B cell (primary cell): Measurements from ENCODE around the gene NDRG3. TPM values are rescaled to one million over a fixed set of nuclear protein-coding genes. Genes with fewer than 3 reads are reported as not detected.

ENCODE experiments used
- ATAC-seq: fragments of 200-7000 bp; cut with Tn5 transposase; one replicate; pipeline ENCODE4 v1.10.0; 2021; ENCODE audit warnings: low read depth, mild to moderate bottlenecking, moderate number of reproducible peaks, moderate library complexity
- CTCF ChIA-PET: fragments of 350-600 bp; sonication (Branson Sonifier 250); formaldehyde crosslinking; loops from one replicate; lab custom pipeline; 2021; ENCODE audit warnings: antibody characterized with exemption, inconsistent platforms; lab: Charles Lee
- POLR2A ChIA-PET: fragments of 350-600 bp; sonication (Branson Sonifier 250); formaldehyde crosslinking; loops from one replicate; lab custom pipeline; 2021; ENCODE audit warnings: antibody characterized with exemption; lab: Charles Lee
- DNase-seq: peaks from one replicate; pipeline ENCODE4 v3.0.0; 2013
- H2AFZ ChIP-seq: 2 replicates; pipeline ENCODE4 v1.6.1; 2012; ENCODE audit warnings: mild to moderate bottlenecking, low read depth, low read length; ENCODE audit not compliant: insufficient read depth, poor library complexity, severe bottlenecking
- H3K27ac ChIP-seq, 2 donors: 1 replicate in 1 of 2; 2 replicates in 1 of 2; pipeline ENCODE4 v1.5.1; 2012 to 2013; ENCODE audit warnings: low read length in 2 of 2, mild to moderate bottlenecking in 2 of 2, moderate library complexity in 1 of 2
- H3K27me3 ChIP-seq, 4 experiments: fragments of 200-600 bp in 1 of 4; sonication (generic) in 1 of 4; replicated peaks in 1 of 4; 1 replicate in 2 of 4; 2 replicates in 2 of 4; pipeline versions ENCODE4 v1.6.1 to v1.7.0; 2013 to 2016; ENCODE audit warnings: low read length in 3 of 4, mild to moderate bottlenecking in 2 of 4, mixed read lengths in 1 of 4, moderate library complexity in 1 of 4; ENCODE audit not compliant: insufficient read depth in 4 of 4, control insufficient read depth in 3 of 4; ENCODE audit errors: control extremely low read depth in 1 of 4
- H3K36me3 ChIP-seq, 2 experiments: replicated peaks in 1 of 2; 1 replicate in 1 of 2; 2 replicates in 1 of 2; pipeline versions ENCODE4 v1.6.1 to v1.7.1; 2013; ENCODE audit warnings: low read length in 1 of 2; ENCODE audit not compliant: insufficient read depth in 2 of 2, control insufficient read depth in 1 of 2; ENCODE audit errors: control extremely low read depth in 1 of 2, extremely low read depth in 1 of 2
- H3K4me1 ChIP-seq, 2 donors: fragments of 200-600 bp in 1 of 2; sonication (generic) in 1 of 2; 1 replicate in 1 of 2; 2 replicates in 1 of 2; pipeline versions ENCODE4 v1.5.1 to v1.6.1; 2013 to 2017; ENCODE audit warnings: low read length in 2 of 2; ENCODE audit not compliant: control insufficient read depth in 2 of 2, insufficient read depth in 2 of 2
- H3K4me2 ChIP-seq: replicated peaks from 2 replicates; pipeline ENCODE3; 2012; ENCODE audit warnings: mild to moderate bottlenecking, low read depth, low read length; ENCODE audit not compliant: poor library complexity, severe bottlenecking
- H3K4me3 ChIP-seq, 5 experiments: fragments of 200-600 bp in 1 of 5; sonication (generic) in 1 of 5; 1 replicate in 3 of 5; 2 replicates in 2 of 5; pipeline versions ENCODE4 v1.5.1 to v1.7.0; 2011 to 2016; ENCODE audit warnings: low read length in 4 of 5, mild to moderate bottlenecking in 4 of 5, low read depth in 2 of 5, control low read depth in 1 of 5, moderate library complexity in 1 of 5; ENCODE audit not compliant: insufficient read depth in 1 of 5; ENCODE audit errors: control extremely low read depth in 1 of 5, extremely low read depth in 1 of 5
- H3K79me2 ChIP-seq: fragments of 200-600 bp; sonication (generic); one replicate; pipeline ENCODE4 v1.6.0; 2016; ENCODE audit warnings: low read length; ENCODE audit not compliant: control insufficient read depth, insufficient read depth
- H3K9ac ChIP-seq: fragments of 200-600 bp; sonication (generic); 2 replicates; pipeline ENCODE4 v1.6.1; 2017; ENCODE audit warnings: mild to moderate bottlenecking, low read length, moderate library complexity
- H3K9me3 ChIP-seq, 3 donors: one replicate each; pipeline versions ENCODE4 v1.6.1 to v1.7.1; 2013; ENCODE audit warnings: low read length in 2 of 3; ENCODE audit not compliant: control insufficient read depth in 2 of 3, insufficient read depth in 1 of 3; ENCODE audit errors: control extremely low read depth in 1 of 3
- H4K20me1 ChIP-seq: 2 replicates; pipeline ENCODE4 v1.6.0; 2012; ENCODE audit warnings: mild to moderate bottlenecking, low read length; ENCODE audit not compliant: insufficient read depth, control insufficient read depth, poor library complexity, severe bottlenecking
- H3K27ac Mint-ChIP-seq: one replicate; pipeline ENCODE4 v1.8.0; 2021; ENCODE audit warnings: mixed read lengths
- H3K27me3 Mint-ChIP-seq: one replicate; pipeline ENCODE4 v1.8.0; 2021; ENCODE audit warnings: mixed read lengths
- H3K4me1 Mint-ChIP-seq: one replicate; pipeline ENCODE4 v1.8.0; 2021; ENCODE audit warnings: mixed read lengths
- H3K4me3 Mint-ChIP-seq: one replicate; pipeline ENCODE4 v1.8.0; 2021; ENCODE audit warnings: mixed read lengths
- H3K9me3 Mint-ChIP-seq: one replicate; pipeline ENCODE4 v1.8.0; 2022; ENCODE audit warnings: mixed read lengths; ENCODE audit not compliant: insufficient read depth
- EZH2 ChIP-seq: IDR thresholded peaks from 2 replicates; pipeline ENCODE4 v1.6.1; 2012; ENCODE audit warnings: borderline replicate concordance, low read depth, mild to moderate bottlenecking, moderate library complexity, low read length; ENCODE audit not compliant: insufficient read depth, poor library complexity, severe bottlenecking
- WGBS: methylation state at CpG from one replicate; pipeline ENCODE4 v1.1.5; 2013; ENCODE audit warnings: missing lambda C conversion rate; ENCODE audit not compliant: insufficient coverage; 5-methylcytosine and 5-hydroxymethylcytosine counted together
- intact Hi-C: fragments of 100-400 bp; cut with micrococcal nuclease; formaldehyde crosslinking; loops from one replicate; pipeline ENCODE4 v1.10.0; 2022
- polyA plus RNA-seq: library from polyadenylated mRNA; depleted of rRNA; stranded (reverse); fragments of >200 nt; gene quantifications from 2 replicates; pipeline ENCODE4 v1.2.3, GENCODE V29; 2012
- total RNA-seq, 2 donors: library from RNA; stranded (reverse); fragments of 120-200 nt in 1 of 2; gene quantifications; 1 replicate in 1 of 2; 2 replicates in 1 of 2; pipeline versions ENCODE4 v1.2.3 to v1.2.4, GENCODE V29; 2013 to 2022
- TF ChIP-seq, protein P1 (sequence below): fragments of 200-600 bp; IDR thresholded peaks from one replicate; pipeline ENCODE4 v1.8.0; 2022; ENCODE audit warnings: antibody characterized with exemption, mild to moderate bottlenecking

NDRG3 gene
- total and polyA plus RNA-seq, 2 donors (not counting 1 experiment from before 2014, with no cell fraction given), result 15.7 to 26.1 TPM

GRCh38 chr20:36658300-36658699, 87.6 kb downstream of the NDRG3 start:
- WGBS, result no CpG with 5 or more reads among the region's 3 CpGs
- intact Hi-C loops, result no loop called here
- H3K4me3 Mint-ChIP-seq, result no peak overlapping the region

GRCh38 chr20:36656733-36657132, 89.2 kb downstream of the NDRG3 start:
- Histone ChIP-seq H3K9me3 (no peaks in the 10 kb centered on the region), H3K4me2 (no peak overlapping the region), H3K27ac (no peak overlapping the region), H3K79me2 (no peaks in the 10 kb centered on the region), H4K20me1 (no peaks in the 10 kb centered on the region), H3K36me3 (peaks cover 2 to 27% of the 10 kb centered on the region in 2 experiments), H3K4me1 (no peaks in the 10 kb centered on the region), H3K27me3 (no peaks in the 10 kb centered on the region), H3K4me3 (no peak overlapping the region), H3K9ac (no peak overlapping the region), H2AFZ (no peak overlapping the region)
- ChIA-PET CTCF (interaction anchor here (1.3 kb wide), 1 partner anchor 9 kb away, joined by 4 read pairs; no protein-coding TSS in a partner anchor), POLR2A (no interaction called here)
- 100% methylated on average over 2 of the region's 4 CpGs for WGBS
- Mint-ChIP-seq H3K4me3 (no peak overlapping the region), H3K4me1 (no peaks in the 10 kb centered on the region), H3K9me3 (no peaks in the 10 kb centered on the region), H3K27ac (no peak overlapping the region), H3K27me3 (no peaks in the 10 kb centered on the region)
- ATAC-seq (no peak), DNase-seq (no peak)
- TF ChIP-seq, protein P1, sequence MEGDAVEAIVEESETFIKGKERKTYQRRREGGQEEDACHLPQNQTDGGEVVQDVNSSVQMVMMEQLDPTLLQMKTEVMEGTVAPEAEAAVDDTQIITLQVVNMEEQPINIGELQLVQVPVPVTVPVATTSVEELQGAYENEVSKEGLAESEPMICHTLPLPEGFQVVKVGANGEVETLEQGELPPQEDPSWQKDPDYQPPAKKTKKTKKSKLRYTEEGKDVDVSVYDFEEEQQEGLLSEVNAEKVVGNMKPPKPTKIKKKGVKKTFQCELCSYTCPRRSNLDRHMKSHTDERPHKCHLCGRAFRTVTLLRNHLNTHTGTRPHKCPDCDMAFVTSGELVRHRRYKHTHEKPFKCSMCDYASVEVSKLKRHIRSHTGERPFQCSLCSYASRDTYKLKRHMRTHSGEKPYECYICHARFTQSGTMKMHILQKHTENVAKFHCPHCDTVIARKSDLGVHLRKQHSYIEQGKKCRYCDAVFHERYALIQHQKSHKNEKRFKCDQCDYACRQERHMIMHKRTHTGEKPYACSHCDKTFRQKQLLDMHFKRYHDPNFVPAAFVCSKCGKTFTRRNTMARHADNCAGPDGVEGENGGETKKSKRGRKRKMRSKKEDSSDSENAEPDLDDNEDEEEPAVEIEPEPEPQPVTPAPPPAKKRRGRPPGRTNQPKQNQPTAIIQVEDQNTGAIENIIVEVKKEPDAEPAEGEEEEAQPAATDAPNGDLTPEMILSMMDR, result no peak
- TF ChIP-seq EZH2, result no peak
- intact Hi-C loops, result no loop called here

More at GRCh38 chr20:36658300-36658699, 87.6 kb downstream of the NDRG3 start:
- Mint-ChIP-seq H3K9me3 (no peaks in the 10 kb centered on the region), H3K27me3 (no peaks in the 10 kb centered on the region), H3K27ac (no peak overlapping the region), H3K4me1 (no peaks in the 10 kb centered on the region)
- Histone ChIP-seq H3K4me2 (no peak overlapping the region), H3K79me2 (no peaks in the 10 kb centered on the region), H3K36me3 (peaks cover 0 to 24% of the 10 kb centered on the region in 2 experiments), H3K4me3 (no peak overlapping the region), H4K20me1 (no peaks in the 10 kb centered on the region), H3K9ac (no peak overlapping the region), H3K4me1 (no peaks in the 10 kb centered on the region), H3K27ac (no peak overlapping the region), H3K27me3 (no peaks in the 10 kb centered on the region), H3K9me3 (no peaks in the 10 kb centered on the region), H2AFZ (no peak overlapping the region)
- DNase-seq (no peak), ATAC-seq (no peak)
- ChIA-PET POLR2A (no interaction called here), CTCF (interaction anchor here (0.7 kb wide), 1 partner anchor 97 kb away, joined by 3 read pairs; no protein-coding TSS in a partner anchor)
- no peak for TF ChIP-seq EZH2
- TF ChIP-seq, protein P1, result no peak
